ENCODE data around the gene C1QTNF2.
A peak's percentile ranks its signal among the peaks of the same experiment; 100 is the strongest.

C1QTNF2 gene, protein sequence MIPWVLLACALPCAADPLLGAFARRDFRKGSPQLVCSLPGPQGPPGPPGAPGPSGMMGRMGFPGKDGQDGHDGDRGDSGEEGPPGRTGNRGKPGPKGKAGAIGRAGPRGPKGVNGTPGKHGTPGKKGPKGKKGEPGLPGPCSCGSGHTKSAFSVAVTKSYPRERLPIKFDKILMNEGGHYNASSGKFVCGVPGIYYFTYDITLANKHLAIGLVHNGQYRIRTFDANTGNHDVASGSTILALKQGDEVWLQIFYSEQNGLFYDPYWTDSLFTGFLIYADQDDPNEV

GRCh38 chr5:160369990-160370712, at the start of gene C1QTNF2:
C1QTNF2 (minus strand) TSS chr5:160370626; CDS start chr5:160355011, 15,615 bp downstream.
- ChIA-PET CTCF (interaction anchor here (0.6 to 3.1 kb wide), 10 partner anchors 12 to 349 kb away, joined by 3 to 16 read pairs (median 3); no protein-coding TSS in a partner anchor), POLR2A (no interaction called here)
- no peak for DNase-seq (ENCODE audit: low read depth, low spot score)
- H3K4me3 ChIP-seq (ENCODE audit: low read depth, low read length), result peak within 1 kb of the TSS; percentile 63
- TF ChIP-seq CTCF (IDR thresholded peaks at IDR 0.05; ENCODE audit: insufficient read depth, low read length, missing control alignments), result no peak

DNA sequence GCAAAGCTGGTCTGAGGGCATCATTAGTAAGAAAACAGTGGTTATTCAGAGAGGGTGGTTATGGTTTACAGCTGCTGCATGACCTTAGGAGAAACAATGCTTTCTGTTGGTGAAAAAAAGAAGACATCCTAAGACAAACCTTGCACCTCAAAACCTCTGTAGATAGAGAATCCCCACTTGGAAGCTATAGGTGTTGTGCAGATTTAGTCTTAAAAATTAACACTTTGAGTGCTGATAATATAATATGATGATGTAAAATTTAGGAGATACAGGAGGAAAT, 49.8 kb upstream of the C1QTNF2 start:
- ChIA-PET POLR2A (interaction anchor here (1.2 kb wide), 1 partner anchor 400 kb away, joined by 3 read pairs; no protein-coding TSS in a partner anchor), CTCF (interaction anchor here (1.9 to 3.5 kb wide), 2 partner anchors 8 to 19 kb away, joined by 4 to 23 read pairs; no protein-coding TSS in a partner anchor)
- H3K4me3 ChIP-seq (ENCODE audit: low read depth, low read length), result no peak overlapping the region
- TF ChIP-seq CTCF (IDR thresholded peaks at IDR 0.05; ENCODE audit: insufficient read depth, low read length, missing control alignments), result no peak
- DNase-seq (ENCODE audit: low read depth, low spot score), result no peak

DNA sequence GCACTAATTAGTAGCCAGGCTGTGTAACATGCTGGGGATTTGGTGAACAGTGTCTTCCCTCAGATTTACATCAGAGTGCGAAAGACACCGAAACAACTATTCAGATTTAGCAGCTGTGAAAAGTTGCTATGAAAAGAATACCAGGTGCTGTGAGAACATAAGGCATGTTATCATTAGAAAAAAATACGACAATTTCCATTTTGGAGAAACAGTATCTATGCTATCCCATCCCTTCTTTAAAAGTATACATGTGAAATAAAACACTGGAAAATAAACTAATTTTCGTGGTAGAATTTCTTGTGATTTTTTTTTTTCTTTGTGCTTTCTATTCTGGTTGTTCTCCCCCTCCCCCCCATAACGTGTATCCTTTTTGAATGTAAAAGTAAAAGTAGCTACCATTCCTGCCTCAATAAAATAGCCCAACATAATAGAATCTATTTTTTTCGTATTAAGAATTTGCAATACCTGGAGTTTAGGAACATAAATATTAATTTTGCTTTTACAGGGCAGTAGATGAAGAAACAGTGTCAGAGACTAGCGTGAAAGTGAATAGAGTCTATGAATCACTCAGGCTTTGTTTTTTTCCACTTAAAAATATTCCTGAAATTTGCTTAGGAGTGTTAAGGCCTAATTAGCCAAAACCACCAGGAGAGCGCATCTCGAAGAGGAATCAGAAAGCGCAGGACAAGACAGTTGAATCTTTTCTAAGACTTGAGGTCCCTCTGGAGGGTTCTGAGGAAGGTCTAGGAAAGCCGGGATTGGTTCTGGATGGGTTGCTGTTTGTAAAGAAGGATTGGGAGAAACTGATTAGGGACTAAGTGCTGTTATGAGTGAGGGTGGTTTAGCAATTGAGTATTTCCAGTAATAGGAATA, 49.3 kb upstream of the C1QTNF2 start:
- H3K4me3 ChIP-seq (ENCODE audit: low read depth, low read length), result peak overlapping the region; percentile 54
- ChIA-PET CTCF (interaction anchor here (1.9 to 3.5 kb wide), 3 partner anchors 9 to 19 kb away, joined by 4 to 23 read pairs (median 9); no protein-coding TSS in a partner anchor), POLR2A (interaction anchor here (0.7 to 1.2 kb wide), 2 partner anchors 16 to 400 kb away, joined by 3 to 4 read pairs; no protein-coding TSS in a partner anchor)
- TF ChIP-seq CTCF (IDR thresholded peaks at IDR 0.05; ENCODE audit: insufficient read depth, low read length, missing control alignments), result no peak
- DNase-seq (ENCODE audit: low read depth, low spot score), result no peak

- peak; percentile 79 for DNase-seq (ENCODE audit: low read depth, low spot score)
- H3K4me3 ChIP-seq (ENCODE audit: low read depth, low read length), result peak within 1 kb of the TSS; percentile 97
- ChIA-PET CTCF (interaction anchor here (0.5 to 3.5 kb wide), 7 partner anchors 10 to 419 kb away, joined by 3 to 23 read pairs (median 4); no protein-coding TSS in a partner anchor), POLR2A (interaction anchor here (0.7 to 1.2 kb wide), 3 partner anchors 16 to 399 kb away, joined by 3 to 5 read pairs (median 4); no protein-coding TSS in a partner anchor)
- TF ChIP-seq CTCF (IDR thresholded peaks at IDR 0.05; ENCODE audit: insufficient read depth, low read length, missing control alignments), result no peak
These were observed 48.4 kb upstream of the C1QTNF2 start, which contains the start of gene SLU7 for GRCh38 chr5:160418561-160419457. SLU7 (minus strand) TSS chr5:160419081; CDS start chr5:160415294, 3,787 bp downstream.
